ENCODE measurements around the gene CHAT.

Gene CHAT

GRCh38 chr10:49571388-49571787 lies 42.4 kb upstream of the CHAT start:
- Histone ChIP-seq H3K27ac (no peak overlapping the region), H3K4me1 (ENCODE audit: control insufficient read depth in 1 of 2, insufficient read depth in 1 of 2, low read depth in 1 of 2, low read length in 1 of 2) (no peaks in the 10 kb centered on the region), H3K9me3 (no peaks in the 10 kb centered on the region), H3K36me3 (no peaks in the 10 kb centered on the region), H3K4me3 (ENCODE audit: low read depth in 1 of 2, low read length in 1 of 2) (no peak overlapping the region), H3K27me3 (peaks cover 7% of the 10 kb centered on the region)
- TF ChIP-seq CTCF (IDR thresholded peaks at IDR 0.05): no peak

- no peaks in the 10 kb centered on the region for H3K4me1 ChIP-seq (ENCODE audit: control insufficient read depth in 1 of 2, insufficient read depth in 1 of 2, low read depth in 1 of 2, low read length in 1 of 2)
- H3K4me3 ChIP-seq (ENCODE audit: low read depth in 1 of 2, low read length in 1 of 2): no peak overlapping the region
- TF ChIP-seq CTCF (IDR thresholded peaks at IDR 0.05): no peak
- H3K9me3 ChIP-seq: no peaks in the 10 kb centered on the region
- no peak overlapping the region for H3K27ac ChIP-seq
- no peaks in the 10 kb centered on the region for H3K36me3 ChIP-seq
- H3K27me3 ChIP-seq: peaks cover 7% of the 10 kb centered on the region
These were observed 41.2 kb upstream of the CHAT start for GRCh38 chr10:49572594-49573114.

- H3K27ac ChIP-seq: no peak overlapping the region
- no peaks in the 10 kb centered on the region for H3K9me3 ChIP-seq
- no peak for TF ChIP-seq CTCF (IDR thresholded peaks at IDR 0.05)
- H3K4me1 ChIP-seq (ENCODE audit: control insufficient read depth in 1 of 2, insufficient read depth in 1 of 2, low read depth in 1 of 2, low read length in 1 of 2): no peaks in the 10 kb centered on the region
- no peak overlapping the region for H3K4me3 ChIP-seq (ENCODE audit: low read depth in 1 of 2, low read length in 1 of 2)
- no peaks in the 10 kb centered on the region for H3K27me3 ChIP-seq
- H3K36me3 ChIP-seq: no peaks in the 10 kb centered on the region
These were observed 38.3 kb upstream of the CHAT start for GRCh38 chr10:49575489-49576072.

- no peak for TF ChIP-seq CTCF (IDR thresholded peaks at IDR 0.05)
- H3K4me1 ChIP-seq (ENCODE audit: control insufficient read depth in 1 of 2, insufficient read depth in 1 of 2, low read depth in 1 of 2, low read length in 1 of 2): no peaks in the 10 kb centered on the region
- H3K36me3 ChIP-seq: no peaks in the 10 kb centered on the region
- H3K9me3 ChIP-seq: no peaks in the 10 kb centered on the region
- peaks cover 16% of the 10 kb centered on the region for H3K27me3 ChIP-seq
- H3K4me3 ChIP-seq (ENCODE audit: low read depth in 1 of 2, low read length in 1 of 2): no peak overlapping the region
- no peak overlapping the region for H3K27ac ChIP-seq
These were observed 36.5 kb upstream of the CHAT start for GRCh38 chr10:49577182-49577925.

- no peak for TF ChIP-seq CTCF (IDR thresholded peaks at IDR 0.05)
- Histone ChIP-seq H3K27me3 (peaks cover 26% of the 10 kb centered on the region), H3K4me3 (ENCODE audit: low read depth in 1 of 2, low read length in 1 of 2) (no peak overlapping the region), H3K36me3 (no peaks in the 10 kb centered on the region), H3K9me3 (no peaks in the 10 kb centered on the region), H3K4me1 (ENCODE audit: control insufficient read depth in 1 of 2, insufficient read depth in 1 of 2, low read depth in 1 of 2, low read length in 1 of 2) (no peaks in the 10 kb centered on the region), H3K27ac (no peak overlapping the region)
These were observed 35.4 kb upstream of the CHAT start for GRCh38 chr10:49578392-49578791.
